HCT116 (cell line): ENCODE data around the gene IL1RAPL1.

Source experiments
- EZH2phosphoT487 ChIP-seq: fragments of 200-600 bp; IDR thresholded peaks from 2 replicates; pipeline ENCODE4 v1.6.1; 2018; ENCODE audit warnings: antibody characterized with exemption, borderline replicate concordance
- POLR2A ChIP-seq: IDR thresholded peaks from 2 replicates; pipeline ENCODE4 v1.7.0; 2011; ENCODE audit warnings: borderline replicate concordance; ENCODE audit not compliant: insufficient read depth, insufficient read length; ENCODE audit errors: extremely low read depth
- RAD21 ChIP-seq: IDR thresholded peaks from 2 replicates; pipeline ENCODE4 v1.6.1; 2012; ENCODE audit warnings: low read depth, mild to moderate bottlenecking
- SP1 ChIP-seq: IDR thresholded peaks from 2 replicates; pipeline ENCODE4 v1.6.1; 2012; ENCODE audit warnings: low read depth
- ZNF274 ChIP-seq: fragments of 200-500 bp; sonication (Bioruptor generic); IDR thresholded peaks from 2 replicates; pipeline ENCODE4 v1.6.1; 2014; ENCODE audit warnings: mild to moderate bottlenecking, low read depth, low read length, inconsistent platforms
- TF ChIP-seq, protein P1 (sequence below), 3 experiments: fragments of 200-600 bp in 1 of 3; sonication (generic) in 1 of 3; IDR thresholded peaks in 2 of 3; conservative IDR thresholded peaks in 1 of 3; 2 replicates each; pipeline ENCODE4 v1.5.1; 2012 to 2017; ENCODE audit warnings: low read depth in 2 of 3, low read length in 2 of 3, antibody characterized with exemption in 1 of 3, borderline replicate concordance in 1 of 3, control low read depth in 1 of 3, mild to moderate bottlenecking in 1 of 3, mixed read lengths in 1 of 3, mixed run types in 1 of 3, moderate library complexity in 1 of 3; ENCODE audit not compliant: insufficient read depth in 1 of 3

DNA sequence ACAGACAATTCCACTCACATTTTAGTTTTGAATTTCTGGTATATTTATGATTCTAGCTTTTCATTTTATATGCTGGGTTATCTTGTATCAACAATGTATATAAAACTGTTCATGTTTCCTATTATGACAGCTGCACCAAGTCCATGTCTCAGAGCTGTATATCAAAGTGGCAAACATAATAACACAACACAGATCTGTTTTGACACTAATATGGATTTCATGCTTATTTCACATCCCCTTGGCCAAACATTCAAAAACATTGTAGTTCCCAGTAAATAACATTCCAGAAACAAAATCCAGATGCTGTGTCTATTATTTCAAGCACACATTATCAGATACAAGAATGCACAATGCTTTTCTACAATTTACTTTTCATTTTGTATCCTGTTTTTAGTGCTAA, 1247.5 kb downstream of the IL1RAPL1 start:
- no peak for TF ChIP-seq POLR2A
- TF ChIP-seq, protein P1, sequence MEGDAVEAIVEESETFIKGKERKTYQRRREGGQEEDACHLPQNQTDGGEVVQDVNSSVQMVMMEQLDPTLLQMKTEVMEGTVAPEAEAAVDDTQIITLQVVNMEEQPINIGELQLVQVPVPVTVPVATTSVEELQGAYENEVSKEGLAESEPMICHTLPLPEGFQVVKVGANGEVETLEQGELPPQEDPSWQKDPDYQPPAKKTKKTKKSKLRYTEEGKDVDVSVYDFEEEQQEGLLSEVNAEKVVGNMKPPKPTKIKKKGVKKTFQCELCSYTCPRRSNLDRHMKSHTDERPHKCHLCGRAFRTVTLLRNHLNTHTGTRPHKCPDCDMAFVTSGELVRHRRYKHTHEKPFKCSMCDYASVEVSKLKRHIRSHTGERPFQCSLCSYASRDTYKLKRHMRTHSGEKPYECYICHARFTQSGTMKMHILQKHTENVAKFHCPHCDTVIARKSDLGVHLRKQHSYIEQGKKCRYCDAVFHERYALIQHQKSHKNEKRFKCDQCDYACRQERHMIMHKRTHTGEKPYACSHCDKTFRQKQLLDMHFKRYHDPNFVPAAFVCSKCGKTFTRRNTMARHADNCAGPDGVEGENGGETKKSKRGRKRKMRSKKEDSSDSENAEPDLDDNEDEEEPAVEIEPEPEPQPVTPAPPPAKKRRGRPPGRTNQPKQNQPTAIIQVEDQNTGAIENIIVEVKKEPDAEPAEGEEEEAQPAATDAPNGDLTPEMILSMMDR (IDR thresholded peaks at IDR 0.05 in 2 of 3, conservative IDR thresholded peaks at IDR 0.05 in 1 of 3; ENCODE audit: borderline replicate concordance in 1 of 3, insufficient read depth in 1 of 3, low read depth in 2 of 3, low read length in 2 of 3) = no peak
- TF ChIP-seq EZH2phosphoT487 = no peak
- TF ChIP-seq RAD21 = no peak
- no peak for TF ChIP-seq ZNF274
- TF ChIP-seq SP1 = no peak
